ENCODE measurements around the gene CDKL2.

GRCh38 chr4:75672461-75673026 lies 42.2 kb upstream of the CDKL2 start:
- TF ChIP-seq POLR2A (IDR thresholded peaks at IDR 0.05) (no peak), CTCF (IDR thresholded peaks at IDR 0.05) (no peak)

Measured in uterus (tissue), 2 donors.